HG02870 (cell line): ENCODE results near the gene DCTPP1.
A peak's percentile ranks its signal among the peaks of the same experiment; 100 is the strongest.
"Not testable (repeated sequence)": the region's sequence is repeated elsewhere in the genome, so short reads cannot be mapped to it uniquely, and the experiment has no call there.

Source experiments
- ATAC-seq: cut with Tn5 transposase; IDR thresholded peaks from one replicate; pipeline ENCODE4 v1.9.1; 2021; ENCODE audit warnings: mild to moderate bottlenecking, moderate library complexity; ENCODE audit not compliant: unreplicated experiment

Gene DCTPP1

GRCh38 chr16:30429678-30430427, at the start of gene DCTPP1:
DCTPP1 (minus strand) TSS chr16:30430030; CDS start chr16:30429980, 50 bp downstream.
- ATAC-seq: peak; percentile 93

- no peak for ATAC-seq
Observed at GRCh38 chr16:30478766-30479478, 49.1 kb upstream of the DCTPP1 start.

- not testable (repeated sequence) for ATAC-seq
Observed at GRCh38 chr16:30477773-30478172, 47.9 kb upstream of the DCTPP1 start.

GRCh38 chr16:30476991-30477390, 47.2 kb upstream of the DCTPP1 start:
- ATAC-seq: no peak

- no peak for ATAC-seq
Observed at GRCh38 chr16:30474684-30475083, 44.9 kb upstream of the DCTPP1 start.

GRCh38 chr16:30474074-30474452, 44.2 kb upstream of the DCTPP1 start:
- ATAC-seq: no peak

GRCh38 chr16:30473231-30474073, 43.6 kb upstream of the DCTPP1 start:
- no peak for ATAC-seq

GRCh38 chr16:30472328-30472942, 42.6 kb upstream of the DCTPP1 start, which contains the start of gene ITGAL:
ITGAL (plus strand) TSS chr16:30472742; CDS start chr16:30472838, 96 bp downstream.
- no peak for ATAC-seq

GRCh38 chr16:30470632-30470995, 40.8 kb upstream of the DCTPP1 start:
- ATAC-seq: peak; percentile 13

- ATAC-seq: no peak
Observed at GRCh38 chr16:30470170-30470512, 40.3 kb upstream of the DCTPP1 start.

GRCh38 chr16:30464078-30464477, 34.2 kb upstream of the DCTPP1 start:
- ATAC-seq: no peak

GRCh38 chr16:30461426-30461825, 31.6 kb upstream of the DCTPP1 start:
- not testable (repeated sequence) for ATAC-seq

GRCh38 chr16:30459456-30459855, 29.6 kb upstream of the DCTPP1 start:
- ATAC-seq: no peak

- ATAC-seq: peak; percentile 73
Observed at GRCh38 chr16:30458561-30459394, 28.9 kb upstream of the DCTPP1 start.

- no peak for ATAC-seq
Observed at GRCh38 chr16:30457743-30458560, 28.1 kb upstream of the DCTPP1 start.

- ATAC-seq: no peak
Observed at GRCh38 chr16:30457256-30457655, 27.4 kb upstream of the DCTPP1 start.

GRCh38 chr16:30456302-30456701, 26.5 kb upstream of the DCTPP1 start:
- no peak for ATAC-seq

GRCh38 chr16:30452709-30453580, 23.1 kb upstream of the DCTPP1 start:
- ATAC-seq: not testable (repeated sequence)
